HepG2 (cell line): ENCODE data around the gene METTL26. TPM values are rescaled to one million over a fixed set of nuclear protein-coding genes. Genes with fewer than 3 reads are reported as not detected.
A peak's percentile ranks its signal among the peaks of the same experiment; 100 is the strongest.

ENCODE experiments used
- CCDC6 ChIP-seq: sonication (generic); formaldehyde crosslinking; IDR thresholded peaks from 2 replicates; pipeline ENCODE4 v1.8.1; 2022; ENCODE audit warnings: mild to moderate bottlenecking, missing genetic modification reagents, moderate library complexity
- CEBPG ChIP-seq: IDR thresholded peaks from 2 replicates; pipeline ENCODE4 v1.6.1; 2016
- EHMT2 ChIP-seq: fragments of 200-600 bp; sonication (generic); IDR thresholded peaks from 2 replicates; pipeline ENCODE4 v1.7.0; 2017; ENCODE audit warnings: antibody characterized with exemption, low read depth, low read length, borderline replicate concordance
- ELF4 ChIP-seq: sonication (generic); formaldehyde crosslinking; IDR thresholded peaks from 2 replicates; pipeline ENCODE4 v1.5.0; 2020; ENCODE audit warnings: missing genetic modification reagents, mild to moderate bottlenecking, moderate library complexity, borderline replicate concordance
- ERF ChIP-seq: IDR thresholded peaks from 2 replicates; pipeline ENCODE4 v1.6.1; 2018; ENCODE audit warnings: missing biosample characterization, missing genetic modification reagents
- GPBP1L1 ChIP-seq: sonication (generic); formaldehyde crosslinking; IDR thresholded peaks from 2 replicates; pipeline ENCODE4 v1.5.0; 2020; ENCODE audit warnings: mild to moderate bottlenecking, missing genetic modification reagents
- HDAC1 ChIP-seq: sonication (generic); formaldehyde crosslinking; IDR thresholded peaks from 2 replicates; pipeline ENCODE4 v1.5.1; 2020; ENCODE audit warnings: mild to moderate bottlenecking, missing genetic modification reagents
- HMGXB3 ChIP-seq: sonication (generic); formaldehyde crosslinking; IDR thresholded peaks from 2 replicates; pipeline ENCODE4 v1.4.0; 2020; ENCODE audit warnings: missing genetic modification reagents, borderline replicate concordance
- MXD4 ChIP-seq: IDR thresholded peaks from 2 replicates; pipeline ENCODE4 v1.6.1; 2016; ENCODE audit warnings: mild to moderate bottlenecking, missing biosample characterization, missing genetic modification reagents
- RXRB ChIP-seq: IDR thresholded peaks from 2 replicates; pipeline ENCODE4 v1.6.1; 2016; ENCODE audit warnings: borderline replicate concordance, missing genetic modification reagents, missing compliant biosample characterization
- TBL1XR1 ChIP-seq: fragments of 150-350 bp; IDR thresholded peaks from 2 replicates; pipeline ENCODE4 v1.6.1; 2014; ENCODE audit warnings: borderline replicate concordance, low read length; ENCODE audit not compliant: partially characterized antibody
- TBX2 ChIP-seq: sonication (generic); formaldehyde crosslinking; IDR thresholded peaks from 2 replicates; pipeline ENCODE4 v1.5.0; 2020; ENCODE audit warnings: missing genetic modification reagents, mild to moderate bottlenecking, borderline replicate concordance
- TFAP4 ChIP-seq: sonication (generic); IDR thresholded peaks from 2 replicates; pipeline ENCODE4 v1.6.1; 2016; ENCODE audit warnings: low read depth, borderline replicate concordance
- YEATS2 ChIP-seq: sonication (generic); formaldehyde crosslinking; IDR thresholded peaks from 2 replicates; pipeline ENCODE4 v1.4.0; 2020; ENCODE audit warnings: missing genetic modification reagents, borderline replicate concordance
- ZBTB2 ChIP-seq: sonication (generic); formaldehyde crosslinking; IDR thresholded peaks from 2 replicates; pipeline ENCODE4 v1.8.0; 2022; ENCODE audit warnings: low read depth, missing genetic modification reagents
- ZFP1 ChIP-seq: IDR thresholded peaks from 2 replicates; pipeline ENCODE4 v1.6.1; 2016
- ZKSCAN5 ChIP-seq: sonication (generic); formaldehyde crosslinking; IDR thresholded peaks from 2 replicates; pipeline ENCODE4 v1.5.1; 2020; ENCODE audit warnings: mild to moderate bottlenecking, missing genetic modification reagents
- ZNF530 ChIP-seq: sonication (generic); formaldehyde crosslinking; IDR thresholded peaks from 2 replicates; pipeline ENCODE4 v1.5.0; 2020; ENCODE audit warnings: low read depth, mild to moderate bottlenecking, missing genetic modification reagents
- ZNF687 ChIP-seq: sonication (generic); formaldehyde crosslinking; IDR thresholded peaks from 2 replicates; pipeline ENCODE4 v1.5.1; 2020; ENCODE audit warnings: mild to moderate bottlenecking, missing genetic modification reagents, moderate library complexity
- polyA plus RNA-seq, 8 experiments: library from polyadenylated mRNA; depleted of rRNA in 3 of 8; stranded (reverse) in 7 of 8; unstranded in 1 of 8; fragments of >200 nt; fragmentation: Illumina TruSeq in 4 of 8; extraction: Trizol in 4 of 8; gene quantifications; 2 replicates each; pipeline versions ENCODE4 v1.2.1 to v1.2.3, GENCODE V29; 2011 to 2016; ENCODE audit warnings: low read depth in 4 of 8, missing spikeins in 1 of 8, mixed read lengths in 1 of 8; ENCODE audit not compliant: insufficient read depth in 1 of 8
- total RNA-seq, 5 experiments: library from RNA; depleted of rRNA; stranded (reverse); fragments of >200 nt; fragmentation: Illumina TruSeq; extraction: Trizol; gene quantifications; 2 replicates each; pipeline ENCODE4 v1.2.3, GENCODE V29; 2016; ENCODE audit warnings: low read depth in 1 of 5

METTL26 gene
- total and polyA plus RNA-seq, 2 of the 13 experiments (the other 11 are each of a cell fraction or from before 2014, with no cell fraction given) = 65.5 to 70.1 TPM

- TF ChIP-seq CEBPG (CRISPR knock-in tag) = peak; percentile 78
- peak; percentile 20; the same call in 1 of the 2 replicates for TF ChIP-seq HDAC1 (CRISPR knock-in tag)
- 0 out of 2 replicates have a peak, but pooled peaks have one; percentile 48 for TF ChIP-seq RXRB
- no peak for TF ChIP-seq ERF (CRISPR knock-in tag)
- TF ChIP-seq TFAP4 = peak; percentile 83
- no peak for TF ChIP-seq GPBP1L1
- no peak for TF ChIP-seq ZKSCAN5
- no peak for TF ChIP-seq EHMT2
- TF ChIP-seq ZNF687 (CRISPR knock-in tag) = peak; percentile 63
- TF ChIP-seq ZNF530 = no peak
- TF ChIP-seq TBX2 (CRISPR knock-in tag) = no peak
- TF ChIP-seq MXD4 = no peak
- TF ChIP-seq CCDC6 (CRISPR knock-in tag) = no peak
- peak; percentile 19; the same call in 1 of the 2 replicates for TF ChIP-seq YEATS2 (CRISPR knock-in tag)
- TF ChIP-seq ZBTB2 = no peak
- no peak for TF ChIP-seq ELF4 (CRISPR knock-in tag)
- TF ChIP-seq TBL1XR1 = no peak
- no peak for TF ChIP-seq ZFP1 (CRISPR knock-in tag)
- TF ChIP-seq HMGXB3 = no peak
Observed at GRCh38 chr16:654034-654433, 17.9 kb upstream of the METTL26 start (continued).
